Vagina (tissue), 2 donors: ENCODE measurements around the gene MRPL24.

Source experiments
- CTCF ChIP-seq, 3 experiments: fragments of 450-650 bp in 2 of 3; fragments of 200-600 bp in 1 of 3; sonication (generic) in 1 of 3; IDR thresholded peaks; one replicate each; pipeline ENCODE4 v1.5.1; 2017 to 2019; ENCODE audit warnings: antibody characterized with exemption in 3 of 3, mild to moderate bottlenecking in 2 of 3, moderate library complexity in 2 of 3
- POLR2A ChIP-seq, 2 donors: fragments of 450-650 bp; IDR thresholded peaks; one replicate each; pipeline ENCODE4 v1.6.1; 2017; ENCODE audit warnings: antibody characterized with exemption in 2 of 2, mild to moderate bottlenecking in 2 of 2, moderate library complexity in 2 of 2
- POLR2AphosphoS5 ChIP-seq, 2 donors: sonication (generic); formaldehyde crosslinking; IDR thresholded peaks; one replicate each; pipeline ENCODE4 v1.9.0; 2017; ENCODE audit warnings: antibody characterized with exemption in 2 of 2, mild to moderate bottlenecking in 2 of 2, low read depth in 1 of 2; ENCODE audit not compliant: insufficient read depth in 1 of 2

DNA sequence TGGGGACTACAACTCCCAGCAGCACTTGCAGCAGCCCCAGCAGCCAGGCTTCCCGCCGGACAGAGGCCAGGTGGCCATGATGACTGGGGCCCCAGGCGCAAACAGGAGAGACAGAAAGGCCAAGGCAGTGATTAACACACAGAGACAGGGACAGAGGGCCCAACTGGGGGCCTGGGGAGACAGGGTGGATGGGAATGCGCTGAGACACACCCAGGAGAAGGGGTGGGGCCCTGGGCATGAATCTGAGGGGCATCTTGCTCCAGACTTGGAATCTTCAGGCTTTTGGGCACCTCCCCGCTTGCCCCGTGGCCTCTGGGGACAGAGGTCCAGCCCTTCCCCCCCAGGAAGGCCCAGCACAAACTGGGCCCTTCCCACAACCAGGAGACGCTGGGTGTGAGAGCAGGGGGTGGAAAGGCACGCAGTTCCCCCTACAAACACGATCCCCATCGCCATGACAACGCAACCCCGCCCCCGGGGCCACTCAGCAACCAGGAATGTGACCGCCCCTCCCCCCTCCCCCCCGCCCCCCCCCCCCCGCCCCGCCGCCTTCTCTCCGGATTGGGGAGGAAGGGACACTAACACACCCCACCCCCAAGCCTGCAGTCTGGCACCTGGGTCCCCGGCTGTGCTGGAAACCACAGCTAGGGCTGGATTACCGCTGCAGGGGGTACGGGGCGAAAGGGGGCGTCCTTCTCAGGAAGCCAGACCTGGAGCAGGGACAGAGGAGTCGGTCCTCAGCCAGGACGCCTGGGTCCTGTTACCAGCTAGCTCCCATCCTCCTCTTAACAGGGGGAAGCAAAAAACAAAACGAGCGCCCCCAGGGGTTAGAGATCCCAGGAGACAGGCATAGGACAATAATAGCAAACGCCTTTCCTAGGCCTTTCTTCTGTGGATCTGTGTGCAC, 6.1 kb upstream of the MRPL24 start:
- TF ChIP-seq POLR2AphosphoS5 (IDR thresholded peaks at IDR 0.05; ENCODE audit: insufficient read depth in 1 of 2, low read depth in 1 of 2) (peak; percentile 21 to 91), CTCF (IDR thresholded peaks at IDR 0.05) (no peak), POLR2A (IDR thresholded peaks at IDR 0.05) (peak in 1 of 2 donors; percentile 61)
